Psoas muscle (tissue), 8 donors: Measurements from ENCODE around the gene SORCS1. TPM values are rescaled to one million over a fixed set of nuclear protein-coding genes. Genes with fewer than 3 reads are reported as not detected.

ENCODE experiments used
- ATAC-seq, 4 donors: fragments of 200-7000 bp; cut with Tn5 transposase; one replicate each; pipeline ENCODE4 v1.9.1; 2020; ENCODE audit warnings: moderate library complexity in 3 of 4, mild to moderate bottlenecking in 2 of 4
- DNase-seq, 2 donors: peaks; one replicate each; pipeline ENCODE4 v3.0.0-alpha.2; 2020
- H3K27ac ChIP-seq: fragments of 200-600 bp; one replicate; pipeline ENCODE4 v1.8.0; 2022
- H3K27me3 ChIP-seq, 3 donors: fragments of 200-600 bp in 1 of 3; one replicate each; pipeline versions ENCODE4 v1.6.1 to v1.8.0; 2013 to 2022; ENCODE audit warnings: low read length in 2 of 3, mild to moderate bottlenecking in 2 of 3, moderate library complexity in 1 of 3; ENCODE audit not compliant: insufficient read depth in 3 of 3
- H3K36me3 ChIP-seq, 2 donors: fragments of 200-600 bp in 1 of 2; one replicate each; pipeline versions ENCODE4 v1.6.1 to v1.8.0; 2013 to 2022; ENCODE audit warnings: low read depth in 1 of 2, mild to moderate bottlenecking in 1 of 2, moderate library complexity in 1 of 2; ENCODE audit not compliant: insufficient read depth in 1 of 2
- H3K4me1 ChIP-seq: fragments of 200-600 bp; one replicate; pipeline ENCODE4 v1.8.0; 2022
- H3K4me3 ChIP-seq: fragments of 200-600 bp; one replicate; pipeline ENCODE4 v1.8.0; 2022; ENCODE audit warnings: mild to moderate bottlenecking
- H3K9me3 ChIP-seq: fragments of 200-600 bp; one replicate; pipeline ENCODE4 v1.8.0; 2022
- CTCF ChIP-seq: fragments of 200-600 bp; IDR thresholded peaks from one replicate; pipeline ENCODE4 v1.8.0; 2022; ENCODE audit warnings: antibody characterized with exemption
- WGBS, 3 donors: extraction: QIAGEN DNeasy Blood & Tissue Kit; methylation state at CpG; one replicate each; pipeline versions ENCODE4 v1.1.6 to v1.1.7; 2013; 5-methylcytosine and 5-hydroxymethylcytosine counted together
- intact Hi-C, 2 donors: fragments of 100-400 bp; cut with DNase I; formaldehyde crosslinking; loops; one replicate each; pipeline versions ENCODE4 v1.11.0 to v1.14.2; 2022
- polyA plus RNA-seq, 3 donors: library from polyadenylated mRNA; stranded (reverse); fragments of 200-250 nt; gene quantifications; one replicate each; pipeline ENCODE4 v1.2.3, GENCODE V29; 2013
- total RNA-seq, 4 donors: library from RNA; stranded (reverse); fragmentation: NEBNext Ultra II Directional in 2 of 4; extraction: Animal tissue kit (Norgen Biotek cat#: 25700) in 2 of 4; gene quantifications; one replicate each; pipeline versions ENCODE4 v1.2.1 to v1.2.4, GENCODE V29; 2021 to 2023
- donor health status: healthy with polysubstance abuse.
- donor health status: DM: no; HTN: no; CAD: no; lungs with moderate emphysema.
- donor health status: Bipolar disorder and iron deficiency.
- donor health status: healthy.
- donor health status: DM: yes; HTN: yes; CAD: no.
- donor health status: DM: no; HTN: no; CAD: no.
- donor health status: DM: no; HTN: no; CAD: no.
- donor health status: DM: yes; HTN: yes; CAD: no.

Gene SORCS1
- total and polyA plus RNA-seq, 7 donors = 0.03 to 0.36 (median 0.25) TPM; not detected in 1

- DNase-seq (no peak), ATAC-seq (peak in 3 of 4 donors; percentile 36 to 83 (median 65))
- Histone ChIP-seq H3K9me3 (no peaks in the 10 kb centered on the region), H3K36me3 (no peaks in the 10 kb centered on the region), H3K4me1 (no peaks in the 10 kb centered on the region), H3K27ac (no peak overlapping the region), H3K27me3 (no peaks in the 10 kb centered on the region), H3K4me3 (no peak overlapping the region)
- TF ChIP-seq CTCF = no peak
- WGBS, 3 donors = 63 to 74% (median 69%) methylated on average over 3 of the region's 3 CpGs
- intact Hi-C loops = no loop called here
Observed at GRCh38 chr10:106655636-106656035, 508.9 kb downstream of the SORCS1 start.

- no peak for ATAC-seq
- intact Hi-C loops = no loop called here
- Histone ChIP-seq H3K9me3 (no peaks in the 10 kb centered on the region), H3K4me3 (no peak overlapping the region), H3K36me3 (no peaks in the 10 kb centered on the region), H3K4me1 (no peaks in the 10 kb centered on the region), H3K27me3 (no peaks in the 10 kb centered on the region), H3K27ac (no peak overlapping the region)
- no peak for TF ChIP-seq CTCF
- no peak for DNase-seq
Observed at GRCh38 chr10:106655165-106655564, 509.3 kb downstream of the SORCS1 start.

- H3K36me3 ChIP-seq = no peaks in the 10 kb centered on the region
- no peaks in the 10 kb centered on the region for H3K4me1 ChIP-seq
- H3K27ac ChIP-seq = no peak overlapping the region
- no peak overlapping the region for H3K4me3 ChIP-seq
- DNase-seq = no peak
- ATAC-seq = peak in 2 of 4 donors; percentile 48 to 65
- 71 to 80% (median 79%) methylated on average over 9 of the region's 9 CpGs for WGBS, 3 donors
- intact Hi-C loops = no loop called here
- H3K9me3 ChIP-seq = no peaks in the 10 kb centered on the region
- H3K27me3 ChIP-seq = no peaks in the 10 kb centered on the region
- no peak for TF ChIP-seq CTCF
Observed at GRCh38 chr10:106652279-106652678, 512.2 kb downstream of the SORCS1 start.

- 69 to 73% (median 72%) methylated on average over 14 of the region's 14 CpGs for WGBS, 3 donors
- intact Hi-C loops = no loop called here
- H3K36me3 ChIP-seq = no peaks in the 10 kb centered on the region
- DNase-seq = no peak
- no peaks in the 10 kb centered on the region for H3K9me3 ChIP-seq
- H3K4me3 ChIP-seq = peak overlapping the region; percentile 20
- TF ChIP-seq CTCF = no peak
- H3K4me1 ChIP-seq = no peaks in the 10 kb centered on the region
- H3K27me3 ChIP-seq = no peaks in the 10 kb centered on the region
- no peak overlapping the region for H3K27ac ChIP-seq
- peak in 2 of 4 donors; percentile 64 to 66 for ATAC-seq
Observed at GRCh38 chr10:106648534-106649481, 515.7 kb downstream of the SORCS1 start.
